HCEC 1CT (cell line): Measurements from ENCODE around the gene CARMIL1.
A peak's percentile ranks its signal among the peaks of the same experiment; 100 is the strongest.
"Not testable (repeated sequence)": the region's sequence is repeated elsewhere in the genome, so short reads cannot be mapped to it uniquely, and the experiment has no call there.

Source experiments
- DNase-seq: peaks from one replicate; pipeline ENCODE4 v3.0.0-alpha.2; 2017

Gene CARMIL1

GRCh38 chr6:25375125-25375524 is 96.0 kb downstream of the CARMIL1 start:
- DNase-seq: no peak

- no peak for DNase-seq
Measured at GRCh38 chr6:25377664-25378063, 98.5 kb downstream of the CARMIL1 start.

DNA sequence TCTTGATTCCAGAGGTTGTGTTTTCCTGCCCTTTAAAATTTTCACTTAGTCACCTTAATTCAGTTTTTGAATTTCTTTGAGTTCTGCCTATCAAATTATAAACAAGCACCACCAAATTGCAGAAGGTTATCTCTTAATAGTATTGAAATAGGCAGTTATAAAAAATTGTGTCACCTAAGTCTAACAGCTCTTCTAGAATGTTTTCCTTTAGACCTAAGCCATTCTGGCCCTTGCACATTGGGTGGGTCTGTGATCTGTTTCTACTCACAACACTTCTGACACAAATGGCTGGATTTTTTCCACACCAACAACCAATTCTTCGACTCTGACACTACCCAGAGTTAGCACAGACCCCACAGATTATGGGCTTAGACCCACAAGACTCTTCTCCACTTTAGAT is 101.9 kb downstream of the CARMIL1 start:
- DNase-seq: no peak

GRCh38 chr6:25382476-25382875 is 103.3 kb downstream of the CARMIL1 start:
- not testable (repeated sequence) for DNase-seq

DNA sequence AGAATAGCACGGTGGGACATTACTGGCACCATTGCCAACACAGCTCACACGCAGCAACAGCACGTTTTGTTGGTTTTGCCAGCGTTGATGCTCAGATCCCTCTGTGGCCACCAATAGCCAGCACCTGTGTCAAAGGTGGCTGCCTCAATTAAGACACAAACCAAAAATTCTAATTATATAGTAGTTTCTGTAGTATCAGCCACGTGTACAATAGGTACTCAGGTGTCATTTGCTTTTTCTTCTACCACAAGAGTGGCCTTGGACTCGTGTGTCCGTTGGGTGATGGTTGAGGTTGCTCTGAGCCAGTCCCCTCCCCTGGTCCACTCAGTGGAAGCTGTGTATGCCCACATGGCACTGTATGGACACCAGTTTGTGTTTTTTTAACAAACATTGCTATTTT is 105.1 kb downstream of the CARMIL1 start:
- DNase-seq: no peak

DNA sequence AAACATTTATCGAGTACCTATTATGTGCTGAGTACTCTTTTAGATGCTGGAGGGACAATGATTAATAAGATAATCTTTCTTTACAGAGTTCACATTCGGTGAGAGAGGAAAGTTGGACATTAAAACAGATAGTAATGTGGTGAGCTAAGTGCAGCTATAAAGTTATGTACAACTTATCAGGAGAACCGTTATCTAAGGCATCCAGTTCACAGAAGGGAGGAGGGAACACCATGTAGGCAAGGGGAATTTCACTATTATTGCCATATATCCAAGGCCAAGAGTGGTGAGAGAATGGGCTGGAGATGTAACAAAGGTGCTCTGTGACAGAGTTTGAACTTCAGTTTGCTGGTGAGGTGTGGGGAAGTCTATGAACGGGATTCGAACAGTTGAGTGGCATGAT is 105.8 kb downstream of the CARMIL1 start:
- DNase-seq: no peak

DNA sequence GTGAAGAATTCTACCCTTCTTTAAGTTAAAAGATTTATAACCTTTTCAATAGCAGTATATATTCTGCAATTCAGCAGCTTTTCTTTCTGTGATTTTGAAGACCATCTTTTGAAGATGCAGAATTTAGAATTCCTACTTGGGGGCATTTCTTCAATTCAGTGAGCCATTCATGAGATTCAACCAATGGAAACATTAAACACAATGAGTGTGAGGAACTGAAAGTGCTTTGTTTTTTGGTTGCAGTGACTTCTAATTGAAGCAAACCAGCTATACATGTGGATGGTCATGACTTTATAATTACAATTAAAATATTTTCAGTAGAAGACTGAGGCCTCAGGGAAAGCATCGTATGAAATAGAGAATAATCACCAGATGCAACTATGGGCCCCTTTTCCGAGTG is 108.3 kb downstream of the CARMIL1 start:
- DNase-seq: no peak

DNA sequence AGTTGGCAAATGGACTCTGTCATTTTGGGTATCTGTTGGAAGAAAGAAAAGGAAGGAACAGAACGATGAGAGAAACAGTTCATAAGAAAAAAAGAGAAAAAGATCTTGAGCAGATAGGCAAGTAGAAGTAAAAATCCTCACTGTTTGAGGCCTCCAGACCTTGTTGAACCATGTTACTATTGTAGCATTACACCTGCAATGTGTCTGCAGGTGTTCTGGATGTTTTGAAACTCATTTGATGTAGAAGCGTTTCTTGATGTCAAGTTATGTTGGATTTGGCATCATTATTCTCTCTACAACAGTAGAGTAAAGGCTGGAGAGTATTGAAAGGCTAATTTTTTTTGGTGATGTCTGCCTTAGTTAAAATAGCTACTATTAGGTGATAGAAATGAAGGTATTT is 108.7 kb downstream of the CARMIL1 start:
- DNase-seq: no peak

- DNase-seq: no peak
Measured at GRCh38 chr6:25388776-25389175, 109.6 kb downstream of the CARMIL1 start.

- DNase-seq: peak; percentile 68
Measured at GRCh38 chr6:25389471-25389870, 110.3 kb downstream of the CARMIL1 start.

- DNase-seq: peak; percentile 69
Measured at GRCh38 chr6:25392372-25392771, 113.2 kb downstream of the CARMIL1 start.

DNA sequence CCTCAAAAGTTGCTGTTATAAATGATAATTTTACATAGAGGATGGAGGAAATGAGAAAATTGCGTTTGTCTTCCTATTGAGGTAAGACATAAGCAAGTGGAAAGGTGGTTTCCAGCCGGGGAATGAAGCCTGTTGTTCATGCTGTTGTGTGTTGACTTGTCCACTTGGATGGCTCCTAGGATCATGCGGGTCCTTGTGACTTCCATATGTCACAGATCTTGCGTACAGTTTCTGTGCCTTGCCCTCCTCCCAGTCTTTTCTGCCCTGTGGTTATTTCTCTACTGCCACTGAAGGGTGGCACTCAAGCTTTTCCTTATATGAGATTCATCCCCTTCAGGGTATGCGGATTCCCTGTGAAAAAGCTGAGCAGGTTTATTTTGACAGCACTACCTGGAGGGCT is 116.6 kb downstream of the CARMIL1 start:
- no peak for DNase-seq

DNA sequence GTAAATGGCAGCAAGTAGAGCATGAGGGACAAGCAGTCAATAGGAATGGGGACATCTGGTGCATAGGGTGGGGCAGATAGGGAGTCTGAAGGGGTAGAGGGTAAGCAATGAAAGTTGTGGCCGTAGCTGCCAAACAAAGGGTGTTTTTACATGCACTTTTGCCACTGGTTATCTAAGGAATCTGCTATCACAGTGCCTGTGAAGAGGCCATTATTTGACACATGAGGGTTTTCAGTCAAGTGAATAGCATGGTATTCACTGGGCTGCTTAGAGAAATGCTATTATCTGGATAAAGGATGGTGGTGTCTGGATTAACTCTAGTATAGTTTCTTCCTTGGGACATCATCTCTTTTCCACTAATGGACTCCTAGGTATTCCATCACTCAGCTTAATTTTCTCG is 118.2 kb downstream of the CARMIL1 start:
- no peak for DNase-seq

DNA sequence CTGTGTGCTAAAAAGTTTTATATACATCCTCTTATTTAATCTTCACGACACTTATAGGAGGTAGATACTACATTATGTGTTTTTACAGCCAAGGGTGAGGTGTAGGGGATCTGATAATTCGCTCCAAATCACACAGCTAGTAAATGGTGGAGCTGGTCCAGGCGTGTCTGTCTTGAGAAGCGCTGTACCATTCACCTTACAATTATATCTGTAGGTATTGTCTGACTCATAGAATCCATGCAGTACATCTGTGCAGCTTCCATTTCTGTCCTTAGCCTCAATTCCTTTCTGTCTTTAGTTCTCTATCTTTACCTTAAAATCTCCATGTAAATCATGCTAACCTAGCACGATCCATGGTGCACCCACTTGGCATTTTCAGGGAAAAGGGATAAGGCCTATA is 120.7 kb downstream of the CARMIL1 start:
- no peak for DNase-seq

DNA sequence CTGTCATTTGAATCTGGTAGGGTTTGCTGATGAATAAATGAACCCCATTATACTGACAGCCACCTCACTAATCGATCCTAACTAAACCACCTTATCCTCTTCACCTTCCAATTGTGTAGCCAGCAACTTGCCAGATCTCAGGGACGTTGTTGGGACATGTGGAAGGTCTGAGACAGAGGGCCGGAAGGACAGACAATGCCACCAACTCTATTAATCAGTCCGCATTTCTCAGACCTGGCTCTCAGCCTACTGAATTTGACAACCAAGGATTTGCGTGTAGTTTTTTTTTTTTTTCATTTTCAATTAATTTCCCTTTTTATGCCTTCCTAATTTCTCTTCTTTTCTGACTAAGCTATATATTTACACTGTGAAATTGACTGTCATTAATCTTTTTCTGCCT is 122.5 kb downstream of the CARMIL1 start:
- no peak for DNase-seq

DNA sequence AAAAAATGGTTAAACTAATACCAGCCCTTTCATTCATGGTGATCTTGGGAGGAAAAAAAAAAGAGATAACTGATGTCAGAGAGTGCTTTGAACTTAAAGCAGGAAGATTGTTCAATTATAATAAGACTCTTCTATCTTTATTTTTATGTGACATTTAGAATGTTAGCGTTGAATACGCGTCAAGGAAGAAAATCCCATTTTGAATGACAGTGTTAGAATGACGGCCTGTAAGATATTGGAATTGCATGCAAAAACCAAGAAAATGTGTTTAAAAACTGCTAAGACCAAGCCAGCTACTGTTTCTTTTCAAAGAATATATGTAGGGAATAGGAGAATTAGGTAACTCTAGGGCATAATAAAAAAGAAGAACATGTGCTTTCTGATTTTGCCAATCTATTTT is 123.0 kb downstream of the CARMIL1 start:
- DNase-seq: no peak

DNA sequence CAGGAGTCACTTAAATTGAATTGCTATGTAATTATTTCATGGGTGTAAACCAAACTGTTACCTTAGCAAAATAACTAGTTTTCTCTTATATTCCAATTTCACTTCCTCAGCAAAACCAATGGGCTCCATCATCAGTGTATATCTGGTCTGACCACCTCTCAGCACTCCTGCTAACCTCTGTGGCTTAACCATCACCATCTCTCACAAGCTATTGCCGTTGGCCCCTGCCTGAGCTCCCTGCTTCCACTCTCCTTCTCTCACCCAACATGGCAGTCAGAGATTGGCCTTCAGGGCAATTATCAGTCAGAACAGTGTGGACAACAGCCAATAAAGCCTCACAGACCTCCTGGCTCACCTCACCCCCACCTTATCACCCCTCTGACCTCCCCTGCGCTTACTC is 124.0 kb downstream of the CARMIL1 start:
- no peak for DNase-seq

DNA sequence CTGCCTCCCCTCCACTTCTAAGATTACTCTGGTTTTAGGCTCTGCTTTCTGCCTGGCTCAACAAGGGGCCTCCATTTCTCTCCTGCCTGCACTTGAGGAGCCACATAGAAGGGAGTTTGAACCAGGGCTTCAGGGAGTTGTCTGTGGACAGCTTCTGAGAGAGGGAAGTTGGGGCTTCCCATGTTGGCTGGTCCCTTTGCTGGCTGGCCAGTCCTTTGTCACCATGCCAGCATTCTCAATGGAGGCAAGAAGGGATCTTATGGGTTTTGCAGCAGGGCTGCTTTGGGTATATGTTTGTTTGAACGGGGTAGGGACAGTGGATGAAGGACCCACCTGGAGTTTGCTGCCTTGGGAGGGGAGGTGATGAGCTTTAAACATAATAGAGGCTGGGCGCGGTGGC is 124.9 kb downstream of the CARMIL1 start:
- DNase-seq: no peak

GRCh38 chr6:25404693-25405169 is 125.6 kb downstream of the CARMIL1 start:
- no peak for DNase-seq

DNA sequence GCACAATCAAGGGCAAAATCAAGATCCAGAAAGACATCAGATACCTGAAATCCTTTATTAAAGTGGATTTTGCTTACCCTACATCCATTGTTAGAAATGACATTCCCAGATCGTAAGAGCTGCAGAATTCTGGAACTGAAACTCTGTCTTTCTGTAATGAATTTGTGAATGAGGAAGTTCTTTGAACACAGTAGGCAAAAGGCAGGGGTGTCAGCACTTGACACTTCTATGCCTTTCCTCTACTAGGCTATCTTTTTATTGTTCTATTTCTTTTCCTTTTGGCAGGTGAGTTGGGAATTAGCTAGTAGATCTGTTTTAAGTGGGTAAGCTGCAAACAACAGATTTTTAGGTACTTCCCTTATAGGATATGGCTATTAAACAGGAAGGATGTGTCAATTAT is 126.3 kb downstream of the CARMIL1 start:
- DNase-seq: no peak

GRCh38 chr6:25407431-25407830 is 128.3 kb downstream of the CARMIL1 start:
- DNase-seq: no peak

GRCh38 chr6:25410102-25410501 is 130.9 kb downstream of the CARMIL1 start:
- DNase-seq: no peak

GRCh38 chr6:25411316-25411950 is 132.3 kb downstream of the CARMIL1 start:
- no peak for DNase-seq

DNA sequence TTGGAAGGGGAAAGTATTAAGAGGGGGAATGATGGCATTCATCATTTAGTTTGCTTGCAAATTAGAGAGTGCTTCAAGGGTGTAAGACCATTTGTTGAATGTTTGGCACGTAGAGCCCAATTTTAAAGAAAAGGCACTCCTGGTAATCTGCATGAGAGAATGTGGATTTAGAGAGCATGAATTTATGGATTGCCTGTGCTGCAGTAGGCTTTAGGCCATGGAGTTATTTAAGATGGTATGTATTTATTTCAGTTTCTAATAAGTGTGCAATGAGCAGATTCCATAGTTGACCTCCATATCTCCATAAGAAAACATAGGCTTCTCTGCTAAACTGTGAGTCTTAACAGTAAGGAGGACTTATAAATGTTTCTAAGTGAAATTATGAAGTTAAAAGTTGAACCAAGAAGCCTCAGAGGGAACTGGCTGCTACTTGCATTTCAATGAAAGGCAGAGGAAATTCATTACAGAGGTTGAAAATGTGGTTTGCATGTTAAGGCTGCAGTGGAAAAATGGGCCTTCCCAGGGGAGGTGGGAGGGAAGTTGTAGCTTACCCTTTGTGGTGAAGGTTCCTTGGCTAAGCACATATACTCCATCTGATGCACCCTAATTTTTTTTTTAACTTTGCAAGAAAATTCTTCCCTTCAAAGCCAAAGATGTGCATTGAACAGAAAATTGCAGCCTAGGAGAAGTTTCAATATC is 134.2 kb downstream of the CARMIL1 start:
- no peak for DNase-seq

GRCh38 chr6:25414168-25414567 is 135.0 kb downstream of the CARMIL1 start:
- DNase-seq: peak; percentile 13
